NCI-H2081 treated with DMSO at 0.1 percent for 48 hours (cell line): ENCODE measurements around the gene MOV10L1.

Source experiments
- DNase-seq: peaks from one replicate; lab custom pipeline; 2025; lab: John Stamatoyannopoulos, UW

MOV10L1 gene

DNA sequence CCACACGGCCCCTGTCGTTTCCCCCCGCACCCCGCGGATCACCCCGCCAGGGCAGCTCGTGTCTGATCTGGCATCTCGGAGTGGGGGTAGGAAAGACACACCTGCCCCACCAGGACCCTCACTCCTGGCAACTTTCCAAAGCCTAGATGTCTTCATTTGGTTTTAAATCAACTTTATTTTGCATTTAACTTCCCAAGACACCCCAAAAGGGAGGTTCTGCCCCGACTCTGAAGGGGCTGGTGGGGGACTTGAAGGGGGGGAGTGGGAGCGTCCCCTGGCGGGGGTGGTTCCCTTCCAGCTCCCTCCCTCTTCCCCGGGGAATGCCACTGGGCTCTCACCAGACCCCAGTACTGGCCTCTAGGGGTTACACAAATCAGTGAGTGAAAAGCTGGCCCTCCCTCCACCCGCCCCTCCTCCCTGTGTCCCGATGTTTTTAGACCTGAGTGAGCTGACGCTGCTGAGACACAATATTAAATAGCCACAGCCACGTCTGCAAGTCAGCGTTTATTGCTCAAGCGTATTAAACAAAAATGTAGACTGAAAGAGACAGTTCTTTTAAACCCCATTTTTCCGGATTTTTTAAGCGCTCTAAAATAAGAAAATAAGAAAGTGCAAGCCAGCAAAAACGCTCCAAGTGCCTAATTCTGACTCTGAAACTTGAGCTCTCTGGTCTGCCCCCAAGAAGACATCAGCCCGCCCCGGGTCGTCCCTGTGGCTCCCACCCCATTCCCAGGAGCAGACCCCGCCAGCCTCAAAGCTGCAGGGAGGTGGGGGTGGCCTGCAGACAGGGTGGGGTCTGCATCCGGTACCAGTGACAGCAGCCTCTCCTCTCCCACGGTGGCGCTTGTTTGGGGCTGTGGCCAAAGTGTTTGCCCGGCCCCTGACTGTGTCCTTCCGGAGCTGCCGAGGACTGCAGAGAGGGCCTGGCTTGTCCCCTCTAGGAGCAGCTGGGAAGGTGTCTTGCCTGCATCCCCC, 30.6 kb upstream of the MOV10L1 start:
- no peak for DNase-seq

DNA sequence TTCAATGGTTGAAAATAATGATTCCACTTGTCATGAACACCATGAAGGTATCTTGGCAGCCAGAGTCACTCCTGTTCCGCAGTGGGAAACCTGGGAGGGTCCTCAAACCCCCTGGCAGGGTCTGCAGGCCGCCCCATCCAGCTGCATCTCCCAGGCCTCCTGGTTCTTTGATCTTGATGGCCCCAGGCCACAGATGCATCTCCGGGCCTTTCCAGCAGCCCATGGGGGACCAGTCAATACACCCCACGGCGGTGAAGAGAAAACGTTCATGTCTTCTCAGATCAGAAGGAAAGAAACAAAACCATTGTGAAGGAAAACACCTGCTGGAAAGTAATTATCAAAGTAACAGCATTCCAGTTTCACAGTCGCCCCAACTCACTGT, 29.9 kb upstream of the MOV10L1 start:
- DNase-seq = no peak

GRCh38 chr22:50060441-50061140, 29.2 kb upstream of the MOV10L1 start:
- no peak for DNase-seq

- no peak for DNase-seq
Measured at GRCh38 chr22:50061141-50061823, 28.5 kb upstream of the MOV10L1 start.

DNA sequence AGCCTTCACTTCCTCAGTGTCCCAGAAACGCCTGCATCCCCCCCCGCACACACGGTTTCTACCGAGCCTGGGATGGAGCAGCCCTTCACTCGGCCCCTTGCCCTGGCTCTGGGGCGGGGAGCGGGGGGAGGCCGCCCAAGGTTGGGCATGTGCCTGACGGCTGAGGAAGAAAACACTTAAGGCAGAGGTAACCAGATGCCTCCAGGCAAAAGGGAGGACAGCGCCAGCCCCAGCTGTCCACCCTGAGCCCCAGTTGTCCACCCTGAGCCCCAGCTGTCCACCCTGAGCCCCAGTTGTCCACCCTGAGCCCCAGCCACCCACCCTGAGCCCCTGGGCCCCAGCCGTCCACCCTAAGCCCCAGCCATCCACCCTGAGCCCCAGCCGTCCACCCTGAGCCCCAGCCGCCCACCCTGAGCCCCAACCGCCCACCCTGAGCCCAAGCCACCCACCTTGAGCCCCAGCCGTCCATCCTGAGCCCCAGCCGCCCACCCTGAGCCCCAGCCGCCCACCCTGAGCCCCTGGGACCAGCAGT, 27.9 kb upstream of the MOV10L1 start:
- no peak for DNase-seq

GRCh38 chr22:50062509-50063135, 27.2 kb upstream of the MOV10L1 start:
- no peak for DNase-seq

DNA sequence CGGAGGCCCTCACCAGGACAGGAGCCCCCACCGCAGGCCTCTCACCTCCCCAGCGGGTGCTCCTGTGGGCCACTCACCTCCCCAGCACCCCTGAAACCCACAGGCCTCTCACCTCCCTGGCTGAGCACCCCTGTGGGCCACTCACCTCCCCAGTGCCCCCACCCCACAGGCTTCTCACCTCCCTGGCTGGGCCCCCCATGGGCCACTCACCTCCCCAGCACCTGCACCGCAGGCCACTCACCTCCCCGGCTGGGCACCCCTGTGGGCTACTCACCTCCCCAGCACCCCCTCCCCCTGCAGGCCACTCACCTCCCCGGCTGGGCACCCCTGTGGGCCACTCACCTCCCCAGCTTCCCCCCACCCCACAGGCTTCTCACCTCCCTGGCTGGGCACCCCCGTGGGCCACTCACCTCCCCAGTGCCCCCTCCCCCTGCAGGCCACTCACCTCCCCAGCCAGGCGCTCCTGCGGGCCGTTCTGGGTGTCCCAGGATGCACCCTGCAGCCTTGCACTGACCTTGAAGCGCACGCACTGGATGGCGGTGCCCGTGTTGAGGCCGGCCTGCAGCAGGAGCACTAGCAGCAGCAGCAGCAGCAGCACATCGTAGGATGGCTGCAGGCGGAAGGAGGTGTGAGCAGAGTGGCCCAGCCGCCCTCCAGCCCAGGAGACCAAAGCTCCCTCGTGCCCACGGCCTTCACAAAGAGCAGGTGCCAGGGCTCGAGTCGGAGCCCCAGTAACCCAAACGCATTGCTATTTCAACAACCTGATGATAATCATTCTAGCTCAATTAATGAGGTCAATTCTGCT, 26.0 kb upstream of the MOV10L1 start:
- no peak for DNase-seq

GRCh38 chr22:50064453-50064852, 25.4 kb upstream of the MOV10L1 start:
- no peak for DNase-seq

DNA sequence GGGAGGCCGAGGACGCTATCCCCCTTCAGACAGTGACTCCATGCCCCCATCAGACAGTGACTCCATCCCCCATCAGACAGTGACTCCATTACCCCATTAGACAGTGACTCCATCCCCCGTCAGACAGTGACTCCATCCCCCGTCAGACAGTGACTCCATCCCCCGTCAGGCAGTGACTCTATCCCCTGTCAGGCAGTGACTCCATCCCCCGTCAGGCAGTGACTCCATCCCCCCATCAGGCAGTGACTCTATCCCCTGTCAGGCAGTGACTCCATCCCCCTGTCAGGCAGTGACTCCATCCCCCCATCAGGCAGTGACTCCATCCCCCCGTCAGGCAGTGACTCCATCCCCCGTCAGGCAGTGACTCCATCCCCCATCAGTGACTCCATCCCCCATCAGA, 22.6 kb upstream of the MOV10L1 start:
- no peak for DNase-seq

GRCh38 chr22:50068096-50068495, 21.7 kb upstream of the MOV10L1 start:
- DNase-seq = no peak

DNA sequence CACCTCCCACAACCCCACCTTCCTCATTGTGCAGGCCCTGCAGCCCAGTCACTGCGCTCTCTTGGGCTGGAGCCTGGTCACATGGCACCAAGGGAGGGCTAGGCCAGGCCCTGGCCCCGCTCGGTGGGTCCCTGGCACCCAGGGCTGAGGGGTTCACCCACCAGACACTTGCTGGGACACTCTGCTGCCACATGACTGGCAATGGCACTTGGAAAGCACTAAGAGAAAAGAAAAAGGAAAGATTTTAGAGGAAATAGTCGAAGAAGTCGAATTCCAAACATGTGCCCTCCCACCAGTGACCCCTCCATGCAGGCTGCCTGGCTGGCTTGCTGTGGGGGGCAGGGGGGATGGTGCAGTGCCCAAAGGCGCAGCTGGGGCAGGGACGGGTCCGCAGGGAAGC, 19.4 kb upstream of the MOV10L1 start:
- DNase-seq = no peak

DNA sequence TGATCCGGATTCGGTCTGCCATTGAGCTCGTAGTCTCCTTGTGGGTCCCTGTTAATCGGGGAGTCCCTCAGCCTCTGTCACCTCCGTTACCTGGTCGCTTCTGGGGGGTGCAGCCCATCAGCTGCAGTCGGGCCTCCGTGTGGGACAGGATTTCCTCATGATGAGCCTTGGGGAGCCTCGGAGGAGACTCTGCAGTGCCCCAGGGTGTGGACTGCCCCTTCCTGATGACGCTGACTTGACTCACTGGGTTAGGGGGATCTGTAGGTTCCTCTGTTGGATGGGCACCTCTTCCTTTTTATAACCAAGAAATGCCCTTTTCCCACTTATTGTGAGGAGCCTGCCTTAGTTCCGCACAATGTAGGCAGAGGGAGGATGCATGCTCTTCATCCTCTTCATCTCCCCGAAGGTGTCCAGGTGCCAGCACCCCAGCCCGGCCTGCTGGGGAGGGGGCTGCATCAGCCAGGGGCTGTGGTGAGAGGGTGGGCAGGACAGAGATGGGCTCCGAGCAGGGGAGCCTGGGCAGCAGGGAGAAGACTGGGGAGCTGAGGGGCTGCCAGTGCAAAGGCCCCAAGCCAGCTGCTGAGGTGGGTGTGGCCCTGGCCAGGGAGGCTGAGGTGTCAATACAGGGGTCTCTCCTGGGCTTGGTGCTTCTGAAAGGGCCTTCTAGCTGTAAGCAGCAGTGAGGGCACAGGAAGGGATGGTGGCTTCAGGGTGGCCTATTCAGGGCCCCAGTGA, 18.2 kb upstream of the MOV10L1 start:
- no peak for DNase-seq

- no peak for DNase-seq
Measured at GRCh38 chr22:50072167-50072555, 17.6 kb upstream of the MOV10L1 start.

- no peak for DNase-seq
Measured at GRCh38 chr22:50072714-50073538, 16.9 kb upstream of the MOV10L1 start.

DNA sequence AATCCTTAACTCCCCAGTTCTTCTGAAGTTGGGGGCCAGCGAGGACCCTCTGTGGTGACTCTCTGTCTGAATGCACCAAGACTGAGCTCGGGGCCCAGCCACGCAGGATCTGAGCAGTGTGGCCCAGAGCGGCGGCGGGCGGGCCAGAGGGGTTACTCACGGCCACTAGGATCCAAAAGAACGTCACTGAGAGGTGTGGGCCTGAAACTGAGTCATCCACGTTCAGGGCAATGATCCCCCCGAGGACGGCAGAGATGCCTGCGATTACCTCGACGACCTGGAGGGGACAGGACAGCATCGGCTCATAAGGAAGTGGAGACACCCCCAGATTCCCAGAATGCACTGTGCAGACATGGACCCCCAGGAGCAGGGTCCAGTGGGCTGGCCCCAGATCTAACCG, 15.8 kb upstream of the MOV10L1 start:
- DNase-seq = no peak

GRCh38 chr22:50074551-50075530, 15.0 kb upstream of the MOV10L1 start:
- no peak for DNase-seq

GRCh38 chr22:50076646-50077535, 12.9 kb upstream of the MOV10L1 start:
- no peak for DNase-seq
